Transverse colon (tissue), 4 donors: ENCODE measurements around the gene PRF1.

Source experiments
- EP300 ChIP-seq: sonication (generic); formaldehyde crosslinking; IDR thresholded peaks from one replicate; pipeline ENCODE4 v1.6.1; 2017; ENCODE audit warnings: antibody characterized with exemption, low read depth
- POLR2A ChIP-seq: fragments of 450-650 bp; IDR thresholded peaks from one replicate; pipeline ENCODE4 v1.6.1; 2016; ENCODE audit warnings: antibody characterized with exemption, mild to moderate bottlenecking, moderate library complexity
- POLR2AphosphoS5 ChIP-seq, 3 donors: sonication (generic); formaldehyde crosslinking; IDR thresholded peaks; one replicate each; pipeline ENCODE4 v1.6.1; 2016; ENCODE audit warnings: antibody characterized with exemption in 3 of 3
- TF ChIP-seq, protein P1 (sequence below), 5 experiments: fragments of 200-600 bp in 3 of 5; fragments of 450-650 bp in 2 of 5; sonication (generic) in 3 of 5; IDR thresholded peaks; 1 replicate in 2 of 5; 2 replicates in 3 of 5; pipeline ENCODE4 v1.5.1; 2016 to 2017; ENCODE audit warnings: antibody characterized with exemption in 5 of 5, inconsistent platforms in 3 of 5, mild to moderate bottlenecking in 2 of 5, moderate library complexity in 1 of 5

DNA sequence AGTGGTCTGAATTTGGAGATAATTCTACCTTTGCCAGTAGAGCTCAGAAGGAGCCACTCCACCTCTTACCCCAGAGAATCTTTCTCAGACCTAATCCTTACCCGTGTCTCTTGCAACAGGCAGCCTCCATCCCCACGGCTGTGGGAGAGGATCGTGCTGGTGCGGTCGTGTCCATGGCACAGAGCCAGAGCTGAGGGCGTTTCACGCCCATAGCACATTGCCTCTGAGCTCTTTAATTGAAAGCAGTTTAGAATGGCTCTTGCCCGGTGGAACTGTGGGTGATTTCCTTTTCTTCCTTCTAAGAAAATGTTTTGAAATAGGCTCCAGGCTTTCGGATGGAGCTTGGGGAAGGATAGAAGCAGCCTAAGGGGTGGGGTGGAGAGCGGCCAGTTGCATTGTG is 41.5 kb downstream of the PRF1 start:
- no peak for TF ChIP-seq POLR2A
- TF ChIP-seq, protein P1, sequence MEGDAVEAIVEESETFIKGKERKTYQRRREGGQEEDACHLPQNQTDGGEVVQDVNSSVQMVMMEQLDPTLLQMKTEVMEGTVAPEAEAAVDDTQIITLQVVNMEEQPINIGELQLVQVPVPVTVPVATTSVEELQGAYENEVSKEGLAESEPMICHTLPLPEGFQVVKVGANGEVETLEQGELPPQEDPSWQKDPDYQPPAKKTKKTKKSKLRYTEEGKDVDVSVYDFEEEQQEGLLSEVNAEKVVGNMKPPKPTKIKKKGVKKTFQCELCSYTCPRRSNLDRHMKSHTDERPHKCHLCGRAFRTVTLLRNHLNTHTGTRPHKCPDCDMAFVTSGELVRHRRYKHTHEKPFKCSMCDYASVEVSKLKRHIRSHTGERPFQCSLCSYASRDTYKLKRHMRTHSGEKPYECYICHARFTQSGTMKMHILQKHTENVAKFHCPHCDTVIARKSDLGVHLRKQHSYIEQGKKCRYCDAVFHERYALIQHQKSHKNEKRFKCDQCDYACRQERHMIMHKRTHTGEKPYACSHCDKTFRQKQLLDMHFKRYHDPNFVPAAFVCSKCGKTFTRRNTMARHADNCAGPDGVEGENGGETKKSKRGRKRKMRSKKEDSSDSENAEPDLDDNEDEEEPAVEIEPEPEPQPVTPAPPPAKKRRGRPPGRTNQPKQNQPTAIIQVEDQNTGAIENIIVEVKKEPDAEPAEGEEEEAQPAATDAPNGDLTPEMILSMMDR (IDR thresholded peaks at IDR 0.05), result no peak
- TF ChIP-seq POLR2AphosphoS5 (IDR thresholded peaks at IDR 0.05), result no peak
- no peak for TF ChIP-seq EP300
